A673 (cell line): Measurements from ENCODE around the gene PYGL. TPM values are rescaled to one million over a fixed set of nuclear protein-coding genes. Genes with fewer than 3 reads are reported as not detected.

ENCODE experiments used
- BruUV-seq: library from RNA; stranded (reverse); fragments of 400-500 nt; replicated peaks from 2 replicates; lab custom pipeline; 2021; lab: Mats Ljungman, UMichigan
- CTCF ChIA-PET: fragments of 300-600 bp; sonication (Branson Sonifier 250); formaldehyde crosslinking; loops from one replicate; lab custom pipeline; 2022; ENCODE audit warnings: antibody characterized with exemption; lab: Charles Lee
- POLR2A ChIA-PET: fragments of 300-600 bp; sonication (Branson Sonifier 250); formaldehyde crosslinking; loops from one replicate; lab custom pipeline; 2022; ENCODE audit warnings: antibody characterized with exemption; ENCODE audit not compliant: low non-redundant PET; lab: Charles Lee
- DNase-seq: peaks from one replicate; pipeline ENCODE4 v3.0.0-alpha.2; 2015; ENCODE audit warnings: low spot score
- H3K27ac ChIP-seq: fragments of 200-600 bp; sonication (generic); 2 replicates; pipeline ENCODE4 v1.5.1; 2016; ENCODE audit warnings: mixed run types, low read depth, mild to moderate bottlenecking, mixed read lengths, antibody characterized with exemption, low read length; ENCODE audit not compliant: poor library complexity, severe bottlenecking
- H3K27me3 ChIP-seq: fragments of 200-600 bp; sonication (generic); replicated peaks from 2 replicates; pipeline ENCODE4 v1.6.1; 2017; ENCODE audit warnings: mixed run types, low read depth, mild to moderate bottlenecking, mixed read lengths, antibody characterized with exemption, low read length; ENCODE audit not compliant: insufficient read depth, poor library complexity
- H3K36me3 ChIP-seq: fragments of 200-600 bp; sonication (generic); 2 replicates; pipeline ENCODE4 v1.6.1; 2016; ENCODE audit warnings: mixed run types, mild to moderate bottlenecking, mixed read lengths, antibody characterized with exemption, low read length; ENCODE audit not compliant: insufficient read depth, poor library complexity, severe bottlenecking
- H3K4me1 ChIP-seq: fragments of 200-600 bp; sonication (generic); 2 replicates; pipeline ENCODE4 v1.6.1; 2017; ENCODE audit warnings: mixed run types, mild to moderate bottlenecking, mixed read lengths, antibody characterized with exemption, low read length; ENCODE audit not compliant: insufficient read depth, poor library complexity, severe bottlenecking
- H3K4me3 ChIP-seq: fragments of 200-600 bp; sonication (generic); 2 replicates; pipeline ENCODE4 v1.5.1; 2016; ENCODE audit warnings: low read depth, mixed run types, mild to moderate bottlenecking, mixed read lengths, low read length; ENCODE audit not compliant: poor library complexity, severe bottlenecking
- H3K9me3 ChIP-seq: fragments of 200-600 bp; sonication (generic); 2 replicates; pipeline ENCODE4 v1.6.1; 2016; ENCODE audit warnings: mixed run types, low read depth, mild to moderate bottlenecking, mixed read lengths, antibody characterized with exemption, low read length; ENCODE audit not compliant: poor library complexity, severe bottlenecking
- EZH2 ChIP-seq: fragments of 200-600 bp; sonication (generic); IDR thresholded peaks from 2 replicates; pipeline ENCODE4 v1.6.1; 2017; ENCODE audit warnings: borderline replicate concordance, low read depth, mild to moderate bottlenecking, mixed read lengths, antibody characterized with exemption, low read length; ENCODE audit not compliant: poor library complexity, severe bottlenecking
- intact Hi-C: fragments of 100-400 bp; cut with micrococcal nuclease; formaldehyde crosslinking; loops from one replicate; pipeline ENCODE4 v1.10.0; 2022; ENCODE audit not compliant: unreplicated experiment
- total RNA-seq: library from RNA; stranded (reverse); gene quantifications from 2 replicates; pipeline ENCODE4 v1.2.3, GENCODE V29; 2021
- TF ChIP-seq, protein P1 (sequence below): fragments of 300-800, 200-600 bp; sonication (generic); conservative IDR thresholded peaks from 2 replicates; pipeline ENCODE4 v1.5.1; 2017; ENCODE audit warnings: low read depth, mild to moderate bottlenecking, antibody characterized with exemption, low read length, moderate library complexity, mixed read lengths

PYGL gene
- total RNA-seq, 1 experiment from 2014 or later: 14.2 TPM

DNA sequence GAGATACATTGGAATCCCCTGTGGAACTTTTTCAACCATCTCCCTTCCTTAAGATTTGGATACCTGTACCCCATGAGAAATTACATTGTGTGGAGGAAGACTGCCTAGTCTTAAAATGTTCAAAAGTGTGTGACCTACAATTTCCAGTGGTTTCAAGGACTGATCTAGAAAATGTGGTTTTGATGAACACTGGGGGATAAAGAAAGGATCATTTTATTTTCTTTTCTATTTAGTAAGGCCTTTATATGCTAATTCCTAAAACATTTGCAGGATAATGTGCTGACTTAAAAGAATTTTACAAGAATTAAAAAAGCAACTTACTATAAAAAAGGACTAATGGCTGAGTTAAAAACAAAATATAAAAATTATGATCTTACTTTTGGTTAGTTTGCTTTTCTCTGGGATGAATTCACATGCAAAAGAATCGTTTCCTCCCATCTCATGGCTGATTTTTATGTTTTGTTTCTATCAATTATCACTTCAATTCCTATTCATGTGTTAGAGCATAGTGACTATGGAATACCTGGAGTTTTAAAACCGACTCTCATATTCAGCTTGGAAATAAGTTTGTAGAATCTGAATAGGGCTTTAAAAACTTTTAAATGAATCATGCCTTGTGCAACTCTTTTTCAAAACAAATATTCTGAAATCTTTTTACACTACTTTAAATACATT is 39.9 kb upstream of the PYGL start:
- H3K4me3 ChIP-seq: no peak overlapping the region
- intact Hi-C loops: no loop called here
- H3K36me3 ChIP-seq: no peaks in the 10 kb centered on the region
- no peak for DNase-seq
- H3K9me3 ChIP-seq: no peaks in the 10 kb centered on the region
- H3K4me1 ChIP-seq: no peaks in the 10 kb centered on the region
- CTCF ChIA-PET: no interaction called here
- POLR2A ChIA-PET: no interaction called here
- H3K27me3 ChIP-seq: no peaks in the 10 kb centered on the region
- no TSS peak for BruUV-seq
- no peak overlapping the region for H3K27ac ChIP-seq
- TF ChIP-seq, protein P1, sequence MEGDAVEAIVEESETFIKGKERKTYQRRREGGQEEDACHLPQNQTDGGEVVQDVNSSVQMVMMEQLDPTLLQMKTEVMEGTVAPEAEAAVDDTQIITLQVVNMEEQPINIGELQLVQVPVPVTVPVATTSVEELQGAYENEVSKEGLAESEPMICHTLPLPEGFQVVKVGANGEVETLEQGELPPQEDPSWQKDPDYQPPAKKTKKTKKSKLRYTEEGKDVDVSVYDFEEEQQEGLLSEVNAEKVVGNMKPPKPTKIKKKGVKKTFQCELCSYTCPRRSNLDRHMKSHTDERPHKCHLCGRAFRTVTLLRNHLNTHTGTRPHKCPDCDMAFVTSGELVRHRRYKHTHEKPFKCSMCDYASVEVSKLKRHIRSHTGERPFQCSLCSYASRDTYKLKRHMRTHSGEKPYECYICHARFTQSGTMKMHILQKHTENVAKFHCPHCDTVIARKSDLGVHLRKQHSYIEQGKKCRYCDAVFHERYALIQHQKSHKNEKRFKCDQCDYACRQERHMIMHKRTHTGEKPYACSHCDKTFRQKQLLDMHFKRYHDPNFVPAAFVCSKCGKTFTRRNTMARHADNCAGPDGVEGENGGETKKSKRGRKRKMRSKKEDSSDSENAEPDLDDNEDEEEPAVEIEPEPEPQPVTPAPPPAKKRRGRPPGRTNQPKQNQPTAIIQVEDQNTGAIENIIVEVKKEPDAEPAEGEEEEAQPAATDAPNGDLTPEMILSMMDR: no peak
- no peak for TF ChIP-seq EZH2

DNA sequence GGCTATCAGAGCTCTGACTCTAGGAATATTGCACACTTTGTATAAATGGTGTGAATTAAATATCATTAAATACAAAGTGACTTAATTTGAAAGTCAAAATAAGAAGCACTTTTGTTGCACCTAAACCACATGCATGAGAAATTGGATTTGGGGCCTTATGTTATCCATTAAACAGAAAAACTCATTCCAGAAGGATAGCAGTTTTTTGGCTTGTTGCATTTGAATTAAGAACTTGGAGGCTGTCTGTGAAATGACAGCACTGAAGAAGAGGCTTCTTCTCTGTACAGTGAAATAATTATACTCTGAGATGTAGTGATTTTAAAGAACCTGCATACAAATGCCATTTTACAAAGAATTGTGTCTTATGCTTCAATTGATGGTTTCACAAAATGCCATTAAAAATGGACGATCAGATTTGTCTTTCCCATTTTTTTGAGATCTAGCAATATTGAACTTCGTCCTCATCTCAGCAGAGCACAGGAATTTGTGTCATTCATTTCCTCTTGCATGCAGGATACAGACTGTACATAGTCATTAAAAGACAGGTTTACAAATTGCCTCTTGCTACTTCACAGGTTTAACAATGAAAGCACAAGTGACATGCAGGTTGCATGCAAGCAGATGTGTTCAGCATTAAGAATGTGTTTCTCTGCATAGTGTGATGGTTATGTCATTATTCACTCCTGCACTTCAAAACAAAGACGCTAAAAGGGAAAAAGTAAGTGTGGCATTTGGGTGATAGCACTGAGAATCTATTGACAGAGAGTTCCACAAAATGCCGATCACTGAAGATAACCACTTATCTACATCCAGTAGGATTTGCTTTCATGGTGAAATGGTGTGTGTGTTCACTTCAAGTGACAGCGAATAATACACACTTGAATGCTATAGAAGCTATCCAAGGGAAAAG is 35.9 kb upstream of the PYGL start:
- CTCF ChIA-PET: no interaction called here
- no TSS peak for BruUV-seq
- TF ChIP-seq EZH2: no peak
- TF ChIP-seq, protein P1: no peak

DNA sequence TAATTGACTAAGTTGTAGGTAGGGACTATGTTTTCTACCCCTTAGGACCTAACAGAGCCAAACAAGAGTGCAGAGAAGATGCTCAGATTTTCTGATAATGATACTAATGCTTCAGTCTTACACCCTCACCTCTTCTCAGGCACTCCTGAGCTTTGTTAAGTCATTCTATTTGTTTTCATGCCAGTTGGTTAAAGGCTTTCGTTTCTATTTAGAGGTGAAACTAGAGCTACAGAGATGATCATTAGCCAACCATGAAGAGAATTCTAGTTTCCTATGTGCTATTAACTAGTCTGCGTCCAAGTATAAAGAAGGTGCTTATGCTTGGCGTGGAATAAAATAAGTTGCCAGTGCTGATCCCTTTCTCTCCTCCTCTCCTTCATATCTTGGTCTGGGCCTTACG is 34.6 kb upstream of the PYGL start:
- POLR2A ChIA-PET: no interaction called here
- Histone ChIP-seq H3K27ac (no peak overlapping the region), H3K27me3 (no peaks in the 10 kb centered on the region), H3K4me1 (no peaks in the 10 kb centered on the region), H3K4me3 (no peak overlapping the region), H3K36me3 (no peaks in the 10 kb centered on the region), H3K9me3 (no peaks in the 10 kb centered on the region)
- TF ChIP-seq, protein P1: no peak
- no peak for TF ChIP-seq EZH2
- CTCF ChIA-PET: no interaction called here
- BruUV-seq: no TSS peak
- DNase-seq: no peak
- intact Hi-C loops: no loop called here

More for the DNA sequence above, 35.9 kb upstream of the PYGL start:
- DNase-seq: no peak
- POLR2A ChIA-PET: no interaction called here
- Histone ChIP-seq H3K27me3 (no peaks in the 10 kb centered on the region), H3K4me3 (no peak overlapping the region), H3K4me1 (no peaks in the 10 kb centered on the region), H3K9me3 (no peaks in the 10 kb centered on the region), H3K27ac (no peak overlapping the region), H3K36me3 (no peaks in the 10 kb centered on the region)
- intact Hi-C loops: no loop called here
